ENCODE measurements around the gene BRPF3.

DNA sequence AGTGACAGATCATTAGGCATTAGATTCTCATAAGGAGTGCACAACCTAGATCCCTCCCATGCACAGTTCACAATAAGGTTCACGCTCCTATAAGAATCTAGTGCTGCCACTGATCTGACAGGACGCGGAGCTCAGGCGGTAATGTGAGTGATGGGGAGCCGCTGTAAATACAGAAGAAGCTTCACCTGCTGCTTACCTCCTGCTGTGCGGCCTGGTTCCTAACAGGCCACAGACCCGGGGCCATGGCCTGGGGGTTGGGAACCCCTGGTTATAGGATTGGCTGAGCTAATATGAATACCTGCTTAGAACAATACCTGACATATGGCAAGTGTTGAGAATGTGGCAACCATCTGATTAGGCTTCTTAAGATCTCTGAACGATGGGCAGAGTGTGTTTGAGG lies 75.7 kb downstream of the BRPF3 start:
- TF ChIP-seq ETV6 (CRISPR knock-in tag; IDR thresholded peaks at IDR 0.05) (no peak), OVOL2 (CRISPR knock-in tag; IDR thresholded peaks at IDR 0.05; ENCODE audit: borderline replicate concordance) (no peak), TCF7 (CRISPR knock-in tag; IDR thresholded peaks at IDR 0.05; ENCODE audit: low read depth) (no peak), SP1 (CRISPR knock-in tag; conservative IDR thresholded peaks at IDR 0.05) (no peak), RELA (CRISPR knock-in tag; IDR thresholded peaks at IDR 0.05; ENCODE audit: borderline replicate concordance) (no peak)
- TF ChIP-seq, protein P1, sequence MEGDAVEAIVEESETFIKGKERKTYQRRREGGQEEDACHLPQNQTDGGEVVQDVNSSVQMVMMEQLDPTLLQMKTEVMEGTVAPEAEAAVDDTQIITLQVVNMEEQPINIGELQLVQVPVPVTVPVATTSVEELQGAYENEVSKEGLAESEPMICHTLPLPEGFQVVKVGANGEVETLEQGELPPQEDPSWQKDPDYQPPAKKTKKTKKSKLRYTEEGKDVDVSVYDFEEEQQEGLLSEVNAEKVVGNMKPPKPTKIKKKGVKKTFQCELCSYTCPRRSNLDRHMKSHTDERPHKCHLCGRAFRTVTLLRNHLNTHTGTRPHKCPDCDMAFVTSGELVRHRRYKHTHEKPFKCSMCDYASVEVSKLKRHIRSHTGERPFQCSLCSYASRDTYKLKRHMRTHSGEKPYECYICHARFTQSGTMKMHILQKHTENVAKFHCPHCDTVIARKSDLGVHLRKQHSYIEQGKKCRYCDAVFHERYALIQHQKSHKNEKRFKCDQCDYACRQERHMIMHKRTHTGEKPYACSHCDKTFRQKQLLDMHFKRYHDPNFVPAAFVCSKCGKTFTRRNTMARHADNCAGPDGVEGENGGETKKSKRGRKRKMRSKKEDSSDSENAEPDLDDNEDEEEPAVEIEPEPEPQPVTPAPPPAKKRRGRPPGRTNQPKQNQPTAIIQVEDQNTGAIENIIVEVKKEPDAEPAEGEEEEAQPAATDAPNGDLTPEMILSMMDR (IDR thresholded peaks at IDR 0.05) = no peak
- TF ChIP-seq, protein P2, sequence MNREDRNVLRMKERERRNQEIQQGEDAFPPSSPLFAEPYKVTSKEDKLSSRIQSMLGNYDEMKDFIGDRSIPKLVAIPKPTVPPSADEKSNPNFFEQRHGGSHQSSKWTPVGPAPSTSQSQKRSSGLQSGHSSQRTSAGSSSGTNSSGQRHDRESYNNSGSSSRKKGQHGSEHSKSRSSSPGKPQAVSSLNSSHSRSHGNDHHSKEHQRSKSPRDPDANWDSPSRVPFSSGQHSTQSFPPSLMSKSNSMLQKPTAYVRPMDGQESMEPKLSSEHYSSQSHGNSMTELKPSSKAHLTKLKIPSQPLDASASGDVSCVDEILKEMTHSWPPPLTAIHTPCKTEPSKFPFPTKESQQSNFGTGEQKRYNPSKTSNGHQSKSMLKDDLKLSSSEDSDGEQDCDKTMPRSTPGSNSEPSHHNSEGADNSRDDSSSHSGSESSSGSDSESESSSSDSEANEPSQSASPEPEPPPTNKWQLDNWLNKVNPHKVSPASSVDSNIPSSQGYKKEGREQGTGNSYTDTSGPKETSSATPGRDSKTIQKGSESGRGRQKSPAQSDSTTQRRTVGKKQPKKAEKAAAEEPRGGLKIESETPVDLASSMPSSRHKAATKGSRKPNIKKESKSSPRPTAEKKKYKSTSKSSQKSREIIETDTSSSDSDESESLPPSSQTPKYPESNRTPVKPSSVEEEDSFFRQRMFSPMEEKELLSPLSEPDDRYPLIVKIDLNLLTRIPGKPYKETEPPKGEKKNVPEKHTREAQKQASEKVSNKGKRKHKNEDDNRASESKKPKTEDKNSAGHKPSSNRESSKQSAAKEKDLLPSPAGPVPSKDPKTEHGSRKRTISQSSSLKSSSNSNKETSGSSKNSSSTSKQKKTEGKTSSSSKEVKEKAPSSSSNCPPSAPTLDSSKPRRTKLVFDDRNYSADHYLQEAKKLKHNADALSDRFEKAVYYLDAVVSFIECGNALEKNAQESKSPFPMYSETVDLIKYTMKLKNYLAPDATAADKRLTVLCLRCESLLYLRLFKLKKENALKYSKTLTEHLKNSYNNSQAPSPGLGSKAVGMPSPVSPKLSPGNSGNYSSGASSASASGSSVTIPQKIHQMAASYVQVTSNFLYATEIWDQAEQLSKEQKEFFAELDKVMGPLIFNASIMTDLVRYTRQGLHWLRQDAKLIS (CRISPR knock-in tag; IDR thresholded peaks at IDR 0.05; ENCODE audit: borderline replicate concordance) = no peak
- TF ChIP-seq, protein P3, sequence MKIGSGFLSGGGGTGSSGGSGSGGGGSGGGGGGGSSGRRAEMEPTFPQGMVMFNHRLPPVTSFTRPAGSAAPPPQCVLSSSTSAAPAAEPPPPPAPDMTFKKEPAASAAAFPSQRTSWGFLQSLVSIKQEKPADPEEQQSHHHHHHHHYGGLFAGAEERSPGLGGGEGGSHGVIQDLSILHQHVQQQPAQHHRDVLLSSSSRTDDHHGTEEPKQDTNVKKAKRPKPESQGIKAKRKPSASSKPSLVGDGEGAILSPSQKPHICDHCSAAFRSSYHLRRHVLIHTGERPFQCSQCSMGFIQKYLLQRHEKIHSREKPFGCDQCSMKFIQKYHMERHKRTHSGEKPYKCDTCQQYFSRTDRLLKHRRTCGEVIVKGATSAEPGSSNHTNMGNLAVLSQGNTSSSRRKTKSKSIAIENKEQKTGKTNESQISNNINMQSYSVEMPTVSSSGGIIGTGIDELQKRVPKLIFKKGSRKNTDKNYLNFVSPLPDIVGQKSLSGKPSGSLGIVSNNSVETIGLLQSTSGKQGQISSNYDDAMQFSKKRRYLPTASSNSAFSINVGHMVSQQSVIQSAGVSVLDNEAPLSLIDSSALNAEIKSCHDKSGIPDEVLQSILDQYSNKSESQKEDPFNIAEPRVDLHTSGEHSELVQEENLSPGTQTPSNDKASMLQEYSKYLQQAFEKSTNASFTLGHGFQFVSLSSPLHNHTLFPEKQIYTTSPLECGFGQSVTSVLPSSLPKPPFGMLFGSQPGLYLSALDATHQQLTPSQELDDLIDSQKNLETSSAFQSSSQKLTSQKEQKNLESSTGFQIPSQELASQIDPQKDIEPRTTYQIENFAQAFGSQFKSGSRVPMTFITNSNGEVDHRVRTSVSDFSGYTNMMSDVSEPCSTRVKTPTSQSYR (CRISPR knock-in tag; IDR thresholded peaks at IDR 0.05) = no peak
- TF ChIP-seq, protein P4, sequence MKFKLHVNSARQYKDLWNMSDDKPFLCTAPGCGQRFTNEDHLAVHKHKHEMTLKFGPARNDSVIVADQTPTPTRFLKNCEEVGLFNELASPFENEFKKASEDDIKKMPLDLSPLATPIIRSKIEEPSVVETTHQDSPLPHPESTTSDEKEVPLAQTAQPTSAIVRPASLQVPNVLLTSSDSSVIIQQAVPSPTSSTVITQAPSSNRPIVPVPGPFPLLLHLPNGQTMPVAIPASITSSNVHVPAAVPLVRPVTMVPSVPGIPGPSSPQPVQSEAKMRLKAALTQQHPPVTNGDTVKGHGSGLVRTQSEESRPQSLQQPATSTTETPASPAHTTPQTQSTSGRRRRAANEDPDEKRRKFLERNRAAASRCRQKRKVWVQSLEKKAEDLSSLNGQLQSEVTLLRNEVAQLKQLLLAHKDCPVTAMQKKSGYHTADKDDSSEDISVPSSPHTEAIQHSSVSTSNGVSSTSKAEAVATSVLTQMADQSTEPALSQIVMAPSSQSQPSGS (CRISPR knock-in tag; IDR thresholded peaks at IDR 0.05; ENCODE audit: borderline replicate concordance, low read depth) = no peak
- TF ChIP-seq, protein P5, sequence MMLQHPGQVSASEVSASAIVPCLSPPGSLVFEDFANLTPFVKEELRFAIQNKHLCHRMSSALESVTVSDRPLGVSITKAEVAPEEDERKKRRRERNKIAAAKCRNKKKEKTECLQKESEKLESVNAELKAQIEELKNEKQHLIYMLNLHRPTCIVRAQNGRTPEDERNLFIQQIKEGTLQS (CRISPR knock-in tag; conservative IDR thresholded peaks at IDR 0.05) = no peak
- TF ChIP-seq, protein P6, sequence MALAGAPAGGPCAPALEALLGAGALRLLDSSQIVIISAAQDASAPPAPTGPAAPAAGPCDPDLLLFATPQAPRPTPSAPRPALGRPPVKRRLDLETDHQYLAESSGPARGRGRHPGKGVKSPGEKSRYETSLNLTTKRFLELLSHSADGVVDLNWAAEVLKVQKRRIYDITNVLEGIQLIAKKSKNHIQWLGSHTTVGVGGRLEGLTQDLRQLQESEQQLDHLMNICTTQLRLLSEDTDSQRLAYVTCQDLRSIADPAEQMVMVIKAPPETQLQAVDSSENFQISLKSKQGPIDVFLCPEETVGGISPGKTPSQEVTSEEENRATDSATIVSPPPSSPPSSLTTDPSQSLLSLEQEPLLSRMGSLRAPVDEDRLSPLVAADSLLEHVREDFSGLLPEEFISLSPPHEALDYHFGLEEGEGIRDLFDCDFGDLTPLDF (CRISPR knock-in tag; IDR thresholded peaks at IDR 0.05) = no peak
- TF ChIP-seq, protein P7, sequence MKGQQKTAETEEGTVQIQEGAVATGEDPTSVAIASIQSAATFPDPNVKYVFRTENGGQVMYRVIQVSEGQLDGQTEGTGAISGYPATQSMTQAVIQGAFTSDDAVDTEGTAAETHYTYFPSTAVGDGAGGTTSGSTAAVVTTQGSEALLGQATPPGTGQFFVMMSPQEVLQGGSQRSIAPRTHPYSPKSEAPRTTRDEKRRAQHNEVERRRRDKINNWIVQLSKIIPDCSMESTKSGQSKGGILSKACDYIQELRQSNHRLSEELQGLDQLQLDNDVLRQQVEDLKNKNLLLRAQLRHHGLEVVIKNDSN (CRISPR knock-in tag; IDR thresholded peaks at IDR 0.05) = no peak

Measured in WTC11 (cell line).